ENCODE measurements around the gene CDS2. TPM values are rescaled to one million over a fixed set of nuclear protein-coding genes. Genes with fewer than 3 reads are reported as not detected.

The CDS2 gene
- total and polyA plus RNA-seq, 2 of the 13 experiments (the other 11 are each of a cell fraction or from before 2014, with no cell fraction given): 81.3 to 153 TPM

DNA sequence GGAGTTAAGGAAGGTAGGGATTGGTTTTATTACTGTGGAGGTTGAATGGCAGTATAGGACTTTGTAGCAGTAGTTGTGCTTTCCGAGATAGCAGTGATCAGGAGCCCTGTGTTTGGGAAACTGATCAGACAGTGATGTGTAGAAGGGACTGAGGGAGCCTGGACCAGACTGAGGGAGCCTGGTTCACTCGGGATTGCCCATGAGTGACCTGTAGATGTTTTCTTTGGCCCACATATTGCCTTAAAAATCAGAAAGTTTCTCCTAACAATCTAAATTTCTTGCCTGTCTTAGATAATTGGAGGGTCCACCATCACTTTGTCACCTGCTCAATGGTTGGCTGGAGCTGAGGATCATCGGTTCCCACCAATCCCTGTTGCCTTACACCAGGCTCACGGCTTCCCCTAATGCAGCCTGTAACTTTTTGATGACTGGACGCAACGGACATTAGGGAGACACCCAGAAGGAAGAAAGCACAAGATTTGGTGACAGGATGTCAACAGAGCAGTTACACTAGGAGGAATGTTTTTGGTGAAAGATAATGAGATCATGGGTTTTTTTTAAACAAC lies 1.1 kb downstream of the CDS2 start:
- DNase-seq (ENCODE audit: low spot score) (no peak), FAIRE-seq (no peak), ATAC-seq (peak; percentile 4)
- intact Hi-C loops (cut with micrococcal nuclease; ENCODE audit: unreplicated experiment): loop anchor here (5.0 kb wide), 1 partner anchor 44 kb away; no protein-coding TSS in a partner anchor
- Histone ChIP-seq H3K27ac (ENCODE audit: extremely low read length, insufficient read depth, low read length) (peak overlapping the region; percentile 76), H4K20me1 (ENCODE audit: insufficient read depth, low read length) (no peaks in the 10 kb centered on the region; the same call in 1 of the 2 replicates), H3K9ac (ENCODE audit: insufficient read depth, low read depth, low read length) (peak overlapping the region; percentile 80), H3K36me3 (replicated peaks in 1 of 2; ENCODE audit: control insufficient read depth in 1 of 2, insufficient read depth in 2 of 2, low read length in 2 of 2) (no peaks in the 10 kb centered on the region; a peak in 1 of 5 replicates), H3K4me1 (ENCODE audit: insufficient read depth, low read length) (peaks cover 33% of the 10 kb centered on the region), H3K4me2 (ENCODE audit: low read depth, low read length) (peak overlapping the region; percentile 91), H3K27me3 (ENCODE audit: control insufficient read depth in 1 of 2, insufficient read depth in 2 of 2, low read length in 2 of 2) (no peaks in the 10 kb centered on the region; a peak in 1 of 5 replicates), H3K4me3 (replicated peaks in 1 of 3; ENCODE audit: insufficient read depth in 1 of 3, low read depth in 2 of 3, low read length in 3 of 3) (peak overlapping the region; percentile 62 to 96 (median 75)), H2AFZ (ENCODE audit: low read length) (peak overlapping the region; percentile 57), H3K79me2 (ENCODE audit: insufficient read depth, low read length) (peaks cover 54% of the 10 kb centered on the region), H3K9me3 (ENCODE audit: low read length) (no peaks in the 10 kb centered on the region)
- ChIA-PET POLR2A (interaction anchor here (1.8 to 5.3 kb wide), 5 partner anchors 8 to 84 kb away, joined by 7 to 176 read pairs (median 12); partner anchors contain the start of gene PCNA), CTCF (ENCODE audit: low intra/inter-chr PET ratio, low total read pairs) (interaction anchor here (4.3 kb wide), 1 partner anchor 65 kb away, joined by 97 read pairs; no protein-coding TSS in a partner anchor)
- 24% methylated on average over 6 of the region's 6 CpGs for WGBS (ENCODE audit: low lambda C conversion rate)
- in situ Hi-C loops (cut with HindIII; ENCODE audit: extremely low pct_ligation_motif_present, low pct_unique_long_range_greater_than_20kb): loop anchor here (5.0 kb wide), 1 partner anchor 59 kb away; no protein-coding TSS in a partner anchor
- TSS peak; percentile 73 for BruUV-seq (replicated peaks)
- no peak for TF ChIP-seq PRPF4 (IDR thresholded peaks at IDR 0.05; ENCODE audit: low read depth, low read length, poor library complexity, severe bottlenecking)
- TF ChIP-seq POLR2AphosphoS5 (IDR thresholded peaks at IDR 0.05; ENCODE audit: low read depth, low read length): 0 out of 2 replicates have a peak, but pooled peaks have one; percentile 2
- peak; percentile 29; the same call in 1 of the 2 replicates for TF ChIP-seq ZNF605 (CRISPR knock-in tag; IDR thresholded peaks at IDR 0.05)
- peak; percentile 54; the same call in 1 of the 2 replicates for TF ChIP-seq ZNF747 (CRISPR knock-in tag; IDR thresholded peaks at IDR 0.05; ENCODE audit: borderline replicate concordance)
- peak; percentile 6; the same call in 1 of the 2 replicates for TF ChIP-seq ZNF800 (CRISPR knock-in tag; IDR thresholded peaks at IDR 0.05)
- peak; percentile 59 for TF ChIP-seq MAFF (IDR thresholded peaks at IDR 0.05; ENCODE audit: low read depth, low read length)
- TF ChIP-seq CBX1 (IDR thresholded peaks at IDR 0.05; ENCODE audit: low read depth): peak; percentile 7
- TF ChIP-seq MAFK (conservative IDR thresholded peaks at IDR 0.05 in 1 of 2, IDR thresholded peaks at IDR 0.05 in 1 of 2; ENCODE audit: low read length in 2 of 2): peak; percentile 53 to 74
- TF ChIP-seq ELF4 (CRISPR knock-in tag; IDR thresholded peaks at IDR 0.05; ENCODE audit: borderline replicate concordance): peak; percentile 53; the same call in 1 of the 2 replicates
- no peak for TF ChIP-seq ZNF451 (CRISPR knock-in tag; IDR thresholded peaks at IDR 0.05)
- TF ChIP-seq ZFP90 (CRISPR knock-in tag; IDR thresholded peaks at IDR 0.05; ENCODE audit: borderline replicate concordance): peak; percentile 62; the same call in 1 of the 2 replicates
- 0 out of 2 replicates have a peak, but pooled peaks have one; percentile 23 for TF ChIP-seq ZNF788 (CRISPR knock-in tag; IDR thresholded peaks at IDR 0.05; ENCODE audit: borderline replicate concordance)

All from HepG2 (cell line).